GM19025 (cell line): Measurements from ENCODE around the gene JAKMIP3.

ENCODE experiments used
- ATAC-seq: cut with Tn5 transposase; IDR thresholded peaks from one replicate; pipeline ENCODE4 v1.9.1; 2021; ENCODE audit warnings: mild to moderate bottlenecking, low read depth, moderate library complexity; ENCODE audit not compliant: unreplicated experiment

The JAKMIP3 gene

DNA sequence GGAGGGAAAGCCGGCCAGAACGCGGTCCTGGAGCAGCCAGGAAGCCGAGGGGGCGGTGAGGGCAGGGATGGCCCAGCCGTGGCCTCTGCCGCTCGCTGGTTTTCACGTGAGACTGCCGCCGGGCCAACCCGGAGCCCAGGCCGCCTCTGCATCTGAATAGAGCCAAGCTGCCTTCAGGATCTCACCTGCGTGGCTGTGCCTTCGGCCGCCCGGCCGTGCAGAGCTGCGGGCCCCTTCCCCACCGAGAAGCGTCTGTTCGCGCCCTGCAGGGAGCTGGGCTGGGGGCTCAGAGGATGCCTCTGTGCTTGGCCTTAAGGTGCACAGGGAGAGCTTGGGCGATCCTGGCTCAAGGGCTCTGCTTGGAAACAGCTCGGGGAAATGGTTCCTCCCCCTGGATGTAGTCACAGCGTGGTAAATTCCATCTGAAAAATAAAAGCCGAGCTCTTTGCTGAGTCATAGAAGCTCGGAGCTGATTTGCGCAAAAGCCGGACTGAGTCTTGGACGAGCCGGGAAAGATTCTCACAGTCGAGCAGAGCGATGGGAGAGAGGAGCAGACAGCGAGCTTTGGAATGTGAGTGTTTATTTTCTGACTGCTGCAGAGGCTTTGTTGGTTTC, at the start of gene JAKMIP3:
Gene JAKMIP3 (plus strand): TSS at position 456 of the 615 bp plus-strand sequence. CDS start 38,863 bp downstream, outside the sequence.
- ATAC-seq: no peak

DNA sequence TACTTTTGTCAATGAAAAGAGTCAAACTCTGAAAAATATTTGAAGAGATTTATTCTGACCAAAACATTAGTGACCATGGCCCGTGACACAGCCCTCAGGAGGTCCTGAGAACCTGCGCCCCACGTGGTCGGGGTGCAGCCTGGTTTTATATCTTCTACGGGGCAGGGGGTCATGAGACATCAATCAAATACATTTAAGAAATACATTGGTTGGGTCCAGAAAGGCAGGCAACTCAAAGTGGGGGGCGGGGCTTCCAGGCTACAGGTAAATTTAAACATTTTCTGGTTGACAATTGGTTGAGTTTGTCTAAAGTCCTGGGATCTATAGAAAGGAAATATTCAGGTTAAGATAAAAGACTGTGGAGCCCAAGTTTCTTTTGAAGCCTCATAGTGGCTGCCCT, 49.2 kb upstream of the JAKMIP3 start:
- ATAC-seq: no peak

DNA sequence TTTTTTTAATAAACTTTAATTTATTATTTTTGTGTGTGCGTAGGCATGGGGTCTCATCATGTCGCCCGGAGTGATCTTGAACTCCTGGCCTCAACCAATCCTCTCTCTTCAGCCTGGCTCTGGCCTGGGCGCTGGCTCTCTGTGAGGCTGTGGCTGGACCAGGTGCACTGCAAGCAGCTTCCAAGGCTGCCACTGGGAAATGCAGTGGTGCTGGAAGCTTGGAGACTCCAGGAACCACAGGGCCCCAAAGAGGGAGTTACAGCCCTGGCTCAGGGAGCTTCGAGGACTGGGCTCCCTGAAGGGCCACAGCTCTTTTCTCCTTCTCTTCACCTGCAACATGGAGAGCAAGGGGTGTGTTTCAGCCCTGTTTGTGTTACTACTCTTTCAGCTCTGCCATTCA, 47.3 kb upstream of the JAKMIP3 start:
- ATAC-seq: no peak

- no peak for ATAC-seq
These were observed 46.4 kb upstream of the JAKMIP3 start for GRCh38 chr10:132019366-132019765.

- no peak for ATAC-seq
These were observed 45.3 kb upstream of the JAKMIP3 start for GRCh38 chr10:132020456-132020855.

DNA sequence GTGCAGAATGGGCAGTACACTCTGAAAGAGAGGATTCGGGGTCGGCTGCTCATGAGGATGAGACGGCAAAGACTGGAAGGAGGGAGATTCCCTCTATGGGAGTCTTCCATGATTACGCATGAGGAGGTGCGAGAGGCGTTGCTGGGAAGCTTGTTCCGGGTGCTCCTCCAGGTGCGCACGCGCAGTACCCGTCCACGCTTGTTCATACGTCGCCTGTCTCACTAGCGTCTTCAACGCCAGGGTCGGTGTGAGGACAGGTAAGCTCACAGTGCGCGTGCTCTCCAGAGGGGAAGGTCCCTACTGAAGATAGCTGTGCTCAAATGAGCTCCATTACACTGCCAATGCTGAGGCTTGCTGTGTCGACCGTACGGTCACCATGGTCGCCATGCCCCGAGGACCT, 44.7 kb upstream of the JAKMIP3 start:
- no peak for ATAC-seq

GRCh38 chr10:132021504-132022143, 44.1 kb upstream of the JAKMIP3 start:
- no peak for ATAC-seq

GRCh38 chr10:132022241-132022640, 43.5 kb upstream of the JAKMIP3 start:
- ATAC-seq: no peak

GRCh38 chr10:132023092-132023811, 42.5 kb upstream of the JAKMIP3 start:
- ATAC-seq: no peak

- no peak for ATAC-seq
These were observed 38.2 kb upstream of the JAKMIP3 start for GRCh38 chr10:132027423-132027983.

- ATAC-seq: no peak
These were observed 37.0 kb upstream of the JAKMIP3 start for GRCh38 chr10:132028706-132029105.

DNA sequence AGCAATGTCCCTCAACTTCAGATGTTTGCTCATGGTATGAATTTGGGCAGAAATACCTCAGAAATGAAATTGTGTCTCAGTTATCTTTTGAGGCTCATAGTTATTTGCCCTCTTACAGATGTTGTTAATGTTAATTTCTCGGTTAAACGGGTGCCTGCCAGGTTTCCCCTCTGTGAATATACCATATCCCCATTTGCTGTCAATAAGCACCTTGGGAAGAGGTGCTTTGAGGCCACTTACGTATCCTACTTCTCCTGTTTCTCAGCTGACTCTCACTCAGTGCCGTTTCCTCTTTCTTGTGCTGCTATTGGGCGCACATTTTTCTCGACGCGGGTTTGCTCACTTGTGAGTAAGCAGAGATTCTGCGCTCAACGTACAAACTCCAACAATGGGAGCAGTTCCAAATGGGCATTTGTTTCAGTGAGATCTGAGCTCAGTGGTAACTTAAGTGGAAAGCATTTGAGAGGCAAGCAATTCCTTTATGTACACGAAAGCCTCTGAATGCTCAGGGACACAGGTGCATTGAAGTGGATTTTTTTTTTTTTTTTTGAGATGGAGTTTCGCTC, 34.8 kb upstream of the JAKMIP3 start:
- no peak for ATAC-seq

DNA sequence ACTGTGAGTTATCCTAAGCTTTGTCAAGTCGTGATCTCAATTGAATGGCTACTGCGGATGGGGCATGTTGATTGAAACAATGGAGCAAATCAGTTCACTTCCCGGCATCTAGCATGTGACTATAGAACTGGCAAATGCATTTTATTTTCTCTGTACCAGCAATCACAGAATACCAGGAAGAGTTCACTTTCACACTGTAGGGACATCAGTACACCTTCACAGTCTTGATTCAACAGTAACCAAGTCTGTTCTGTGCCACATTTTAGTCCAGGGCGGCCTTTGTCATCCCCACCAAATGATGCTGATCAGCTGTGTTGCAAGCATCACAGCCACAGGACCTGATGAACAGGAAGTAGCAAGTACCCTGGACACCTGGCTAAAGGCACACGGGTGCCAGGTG, 32.1 kb upstream of the JAKMIP3 start:
- no peak for ATAC-seq

DNA sequence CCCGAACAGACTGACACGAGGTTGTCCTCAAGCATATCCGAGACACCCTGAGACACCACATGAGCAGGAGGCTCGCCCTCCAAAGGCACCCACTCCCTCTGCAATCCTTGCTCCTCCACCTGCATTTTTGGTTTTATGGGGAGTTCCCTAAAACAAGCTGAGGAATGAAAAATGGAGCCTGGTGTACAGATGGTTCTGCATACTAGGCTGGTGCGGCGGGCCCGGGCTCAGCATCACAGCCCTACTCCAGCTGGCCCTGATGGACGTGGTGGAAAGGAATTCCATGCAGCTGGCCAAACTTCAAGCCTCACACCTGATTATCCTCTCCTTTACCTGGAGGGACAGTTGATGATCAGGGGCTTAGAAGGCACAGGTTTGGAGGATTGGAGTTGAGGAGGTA, 30.3 kb upstream of the JAKMIP3 start:
- ATAC-seq: no peak

DNA sequence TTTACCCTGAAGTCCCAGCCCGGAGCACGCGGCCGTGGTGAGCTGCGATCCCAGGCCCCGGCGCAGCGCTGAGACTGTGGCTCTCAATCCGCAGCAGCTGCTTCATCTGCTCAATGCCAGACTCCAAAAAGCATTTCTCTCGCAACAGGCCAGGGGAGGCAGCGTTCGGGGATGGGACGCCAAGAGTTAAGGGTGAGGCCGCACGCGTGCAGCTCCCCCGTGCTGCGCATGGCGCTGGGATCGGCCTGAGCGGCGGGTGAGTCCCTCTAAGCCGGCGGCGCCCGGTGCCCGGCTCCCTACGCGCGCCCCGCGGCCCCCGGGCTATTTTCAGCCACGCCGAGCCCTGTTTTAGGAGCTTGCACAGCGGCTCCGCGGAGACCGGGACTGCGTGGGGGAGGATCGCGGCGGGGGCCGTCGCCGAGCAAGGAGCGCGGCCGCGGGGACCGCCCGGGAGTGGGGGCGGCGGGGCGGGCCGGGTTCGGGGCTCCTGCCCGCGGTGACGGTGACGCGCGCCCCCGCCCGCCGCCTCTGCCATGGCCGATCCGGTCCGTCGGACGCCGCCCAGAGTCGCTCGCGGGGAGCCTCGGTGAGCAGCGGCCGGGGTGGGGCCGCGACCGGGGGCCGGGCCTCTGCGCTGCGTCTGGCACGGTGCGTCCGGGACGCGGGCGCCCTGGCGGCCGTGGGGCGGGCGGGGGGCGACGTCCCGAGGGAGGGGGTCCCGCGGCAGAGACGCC, 29.4 kb upstream of the JAKMIP3 start:
- ATAC-seq: no peak

DNA sequence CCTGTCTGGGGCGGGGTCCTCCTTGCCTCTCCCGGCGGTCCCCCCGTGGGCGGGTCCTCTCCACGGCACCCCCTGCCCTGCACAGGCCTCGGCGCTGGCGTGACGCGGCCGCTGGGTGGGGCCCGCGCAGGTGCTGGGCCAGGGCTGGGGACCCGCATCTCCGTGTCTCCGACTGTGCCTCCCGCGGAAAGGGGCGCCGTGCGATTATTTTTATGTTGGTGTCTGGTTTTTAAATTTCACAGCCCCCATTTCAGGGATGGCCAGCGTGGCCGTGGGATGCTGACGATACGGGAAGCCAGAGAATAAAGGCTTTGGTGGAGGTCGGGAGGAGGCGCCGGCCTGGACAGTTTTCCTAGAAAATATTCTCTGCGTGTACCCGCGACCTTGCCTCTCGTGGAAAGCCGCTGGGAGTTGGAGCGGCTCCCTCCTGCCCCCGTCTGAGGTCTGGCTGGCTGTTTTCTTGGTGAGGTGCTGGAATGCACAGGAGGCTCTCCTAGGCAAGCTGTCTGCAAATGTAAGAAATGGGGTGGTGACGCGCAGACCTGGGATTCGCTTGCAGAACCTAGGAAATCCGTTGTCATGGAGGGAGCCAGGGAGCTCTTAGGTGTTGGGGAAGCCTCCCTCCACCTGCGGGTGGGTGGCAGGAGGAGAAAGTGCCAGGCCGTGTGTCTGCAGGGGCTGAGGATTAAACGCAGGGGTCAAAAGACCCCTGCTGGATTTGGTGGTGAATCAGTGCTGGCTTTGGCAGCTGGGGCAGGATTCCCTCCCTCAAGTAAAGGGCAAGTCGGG, 28.7 kb upstream of the JAKMIP3 start:
- no peak for ATAC-seq

DNA sequence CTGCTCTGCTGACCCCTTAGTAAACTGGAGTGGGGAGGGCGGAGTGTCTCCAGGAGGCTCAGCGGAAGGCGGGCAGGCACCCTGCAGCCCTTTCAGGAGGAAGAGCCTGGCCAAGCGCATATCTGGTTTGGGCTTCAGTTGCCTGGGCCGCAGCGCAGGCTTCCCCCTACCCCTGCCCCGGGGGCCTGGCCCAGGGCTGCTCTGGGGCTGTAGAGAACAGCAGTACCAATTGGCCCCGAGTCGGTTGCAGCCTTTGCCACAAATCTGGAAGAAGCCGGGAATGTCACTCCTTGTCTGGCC, 28.1 kb upstream of the JAKMIP3 start:
- ATAC-seq: no peak

DNA sequence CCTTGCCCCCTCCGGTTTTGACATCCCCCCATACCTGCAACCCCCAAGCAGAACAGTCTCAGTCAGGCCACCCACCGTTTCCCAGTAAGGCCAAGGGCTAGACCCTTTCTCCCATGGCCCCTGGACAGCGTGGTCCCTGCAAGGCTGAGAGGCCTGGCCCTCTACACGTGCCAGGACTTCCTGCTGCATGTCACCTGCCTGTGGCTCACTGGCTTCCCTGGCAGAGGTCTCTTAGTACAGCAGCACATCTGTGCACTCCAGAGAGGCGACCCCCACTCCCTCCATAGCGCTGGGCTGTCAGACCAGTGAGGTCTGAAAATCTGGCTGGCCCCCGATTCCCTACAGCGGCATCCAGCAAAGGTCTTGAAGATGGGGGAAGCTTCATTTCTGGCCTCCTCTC, 26.4 kb upstream of the JAKMIP3 start:
- ATAC-seq: no peak

DNA sequence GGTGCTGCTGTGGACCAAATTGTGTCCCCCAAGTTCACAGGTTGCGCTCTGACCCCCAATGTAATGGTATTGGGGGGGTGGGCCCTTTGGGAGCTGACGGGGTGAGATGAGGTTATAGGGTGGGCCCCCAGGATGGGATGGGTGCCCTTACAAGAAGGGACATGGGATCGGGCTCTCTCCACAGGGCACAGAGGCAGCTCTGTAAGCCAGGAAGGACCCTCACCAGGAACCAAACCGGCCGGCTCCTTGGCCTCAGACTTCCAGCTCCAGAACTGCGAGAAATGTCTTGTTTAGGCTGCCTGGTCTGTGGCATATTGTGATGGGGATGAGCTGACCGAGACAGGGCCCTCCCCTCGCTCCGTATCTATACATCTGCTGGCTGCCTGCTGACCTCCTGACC, 25.7 kb upstream of the JAKMIP3 start:
- ATAC-seq: no peak

DNA sequence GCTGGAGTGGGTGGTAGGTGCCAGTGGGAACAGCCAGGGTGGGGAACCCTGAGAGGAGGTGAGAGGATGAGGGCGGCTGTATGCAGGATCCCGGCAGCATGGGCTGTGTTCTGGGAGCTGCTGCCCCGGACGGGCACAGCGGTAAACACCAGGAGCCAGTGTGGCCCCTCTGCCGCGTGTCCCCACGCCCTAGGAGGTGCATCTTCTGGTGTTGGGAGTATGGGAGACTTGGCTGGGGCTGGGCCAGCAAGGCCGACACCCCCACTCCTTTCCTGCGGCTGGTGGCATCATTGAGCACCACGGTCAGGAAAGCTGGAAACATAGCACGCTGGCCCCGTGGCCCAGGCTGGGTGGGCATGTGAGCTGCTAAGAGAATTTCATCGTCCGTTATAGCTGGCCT, 24.4 kb upstream of the JAKMIP3 start:
- no peak for ATAC-seq
